Measurements from ENCODE around the gene FKBP10.

Gene FKBP10

GRCh38 chr17:41782142-41782541, 30.7 kb upstream of the FKBP10 start:
- DNase-seq: no peak

GRCh38 chr17:41784207-41784744, 28.5 kb upstream of the FKBP10 start:
- no peak for DNase-seq

- peak; percentile 76 for DNase-seq
These were observed 27.5 kb upstream of the FKBP10 start for GRCh38 chr17:41785091-41785858.

- no peak for DNase-seq
These were observed 27.0 kb upstream of the FKBP10 start for GRCh38 chr17:41785859-41786226.

GRCh38 chr17:41786227-41787020, 26.4 kb upstream of the FKBP10 start, which contains the start of gene JUP:
Gene JUP, minus strand, starts transcription at chr17:41786711. Its CDS starts 14,857 bp downstream, at chr17:41771854.
- DNase-seq: peak; percentile 99

GRCh38 chr17:41787021-41787418, 25.8 kb upstream of the FKBP10 start:
- DNase-seq: no peak

- DNase-seq: no peak
These were observed 19.7 kb upstream of the FKBP10 start for GRCh38 chr17:41792845-41793783.

- DNase-seq: no peak
These were observed 18.8 kb upstream of the FKBP10 start for GRCh38 chr17:41793784-41794539.

- no peak for DNase-seq
These were observed 18.2 kb upstream of the FKBP10 start for GRCh38 chr17:41794540-41794975.

- DNase-seq: no peak
These were observed 16.5 kb upstream of the FKBP10 start for GRCh38 chr17:41796121-41796895.

GRCh38 chr17:41797377-41797776, 15.4 kb upstream of the FKBP10 start:
- no peak for DNase-seq

GRCh38 chr17:41799366-41799765, 13.4 kb upstream of the FKBP10 start:
- DNase-seq: no peak

GRCh38 chr17:41800601-41801373, 12.0 kb upstream of the FKBP10 start:
- no peak for DNase-seq

- DNase-seq: peak; percentile 87
These were observed 11.2 kb upstream of the FKBP10 start for GRCh38 chr17:41801374-41802271.

- DNase-seq: no peak
These were observed 9.5 kb upstream of the FKBP10 start for GRCh38 chr17:41803049-41804020.

GRCh38 chr17:41806685-41807445, 5.9 kb upstream of the FKBP10 start:
- DNase-seq: no peak
